ENCODE measurements around the gene SLC24A1. TPM values are rescaled to one million over a fixed set of nuclear protein-coding genes. Genes with fewer than 3 reads are reported as not detected.

SLC24A1 gene
- total and polyA plus RNA-seq, 2 experiments from 2014 or later = 4.9 to 7.2 TPM

DNA sequence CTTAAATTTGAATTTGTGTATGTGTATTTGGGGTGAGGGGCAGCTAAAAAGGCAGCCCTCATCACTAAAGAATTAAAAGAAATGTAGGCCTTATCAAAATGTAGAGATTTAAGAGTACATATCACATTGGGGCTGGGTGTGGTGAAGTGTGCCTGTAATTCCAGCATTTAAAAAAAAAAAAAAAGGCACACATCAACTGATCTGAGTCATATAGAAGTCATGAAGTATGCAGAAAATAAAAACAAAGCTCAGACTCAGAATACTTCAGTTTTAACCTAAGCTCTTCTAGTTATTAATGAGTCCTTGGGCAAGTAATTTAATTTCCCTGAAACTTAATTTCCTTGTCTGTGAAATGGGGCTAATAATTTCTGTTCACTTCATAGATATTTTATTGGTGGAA is 31.6 kb downstream of the SLC24A1 start:
- no peak overlapping the region for H3K4me3 ChIP-seq
- no peaks in the 10 kb centered on the region for H3K79me2 ChIP-seq (ENCODE audit: insufficient read depth)
- DNase-seq = peak; percentile 74
- no peaks in the 10 kb centered on the region for H3K9me3 ChIP-seq (ENCODE audit: low read depth)
- no peak overlapping the region for H3K9ac ChIP-seq
- H3K4me2 ChIP-seq (ENCODE audit: unreplicated experiment) = peak overlapping the region; percentile 63
- no peaks in the 10 kb centered on the region for H4K20me1 ChIP-seq (ENCODE audit: insufficient read depth)
- H3K9me2 ChIP-seq (ENCODE audit: insufficient read depth) = no peaks in the 10 kb centered on the region
- no peak overlapping the region for H2AFZ ChIP-seq
- H3F3A ChIP-seq (ENCODE audit: insufficient read depth) = peaks cover 28% of the 10 kb centered on the region
- in situ Hi-C loops (cut with MboI) = no loop called here
- peaks cover 30% of the 10 kb centered on the region for H3K4me1 ChIP-seq (ENCODE audit: insufficient read depth)
- peak overlapping the region; percentile 49 for H3K27ac ChIP-seq
- H3K36me3 ChIP-seq (ENCODE audit: low read depth) = no peaks in the 10 kb centered on the region
- H3K27me3 ChIP-seq (replicated peaks; ENCODE audit: insufficient read depth) = no peaks in the 10 kb centered on the region
- TF ChIP-seq EZH2phosphoT487 (IDR thresholded peaks at IDR 0.05; ENCODE audit: insufficient read depth, low read depth) (no peak), EZH2 (IDR thresholded peaks at IDR 0.05; ENCODE audit: insufficient read depth, poor library complexity, severe bottlenecking) (no peak)

- H2AFZ ChIP-seq = no peak overlapping the region
- peak; percentile 28 for DNase-seq
- no peaks in the 10 kb centered on the region for H3K27me3 ChIP-seq (replicated peaks; ENCODE audit: insufficient read depth)
- H3K36me3 ChIP-seq (ENCODE audit: low read depth) = no peaks in the 10 kb centered on the region
- H3K9ac ChIP-seq = no peak overlapping the region
- in situ Hi-C loops (cut with MboI) = no loop called here
- H3K4me2 ChIP-seq (ENCODE audit: unreplicated experiment) = peak overlapping the region; percentile 63
- peaks cover 30% of the 10 kb centered on the region for H3K4me1 ChIP-seq (ENCODE audit: insufficient read depth)
- peaks cover 28% of the 10 kb centered on the region for H3F3A ChIP-seq (ENCODE audit: insufficient read depth)
- TF ChIP-seq EZH2 (IDR thresholded peaks at IDR 0.05; ENCODE audit: insufficient read depth, poor library complexity, severe bottlenecking) (no peak), EZH2phosphoT487 (IDR thresholded peaks at IDR 0.05; ENCODE audit: insufficient read depth, low read depth) (no peak)
- no peaks in the 10 kb centered on the region for H4K20me1 ChIP-seq (ENCODE audit: insufficient read depth)
- WGBS, 2 experiments (ENCODE audit: low coverage in 1 of 2, low lambda C conversion rate in 2 of 2, missing lambda C conversion rate in 2 of 2) = 61 to 66% methylated on average over 5 of the region's 5 CpGs
- no peaks in the 10 kb centered on the region for H3K79me2 ChIP-seq (ENCODE audit: insufficient read depth)
- H3K27ac ChIP-seq = peak overlapping the region; percentile 49
- H3K9me2 ChIP-seq (ENCODE audit: insufficient read depth) = no peaks in the 10 kb centered on the region
- H3K4me3 ChIP-seq = no peak overlapping the region
- no peaks in the 10 kb centered on the region for H3K9me3 ChIP-seq (ENCODE audit: low read depth)
These were observed 32.2 kb downstream of the SLC24A1 start for GRCh38 chr15:65653801-65654521.

DNA sequence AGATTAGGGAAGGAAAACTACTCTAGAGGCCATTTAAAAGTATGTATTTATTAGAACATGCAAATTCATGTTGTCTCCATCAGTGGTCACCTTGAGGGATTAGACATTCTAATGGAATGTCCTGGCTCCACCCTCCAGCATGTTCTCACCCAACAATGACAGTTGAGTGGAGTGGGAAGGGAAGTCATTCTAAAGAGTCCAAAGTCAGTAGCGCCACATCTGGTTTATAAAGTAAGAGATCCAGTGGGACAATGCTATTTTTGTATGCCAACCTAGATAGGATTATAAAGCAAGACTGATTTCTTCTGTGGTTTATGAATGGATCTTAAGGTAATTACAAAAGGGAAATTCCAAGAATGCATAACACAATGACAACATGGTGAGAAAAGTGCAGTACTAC is 33.3 kb downstream of the SLC24A1 start:
- no peaks in the 10 kb centered on the region for H3K9me2 ChIP-seq (ENCODE audit: insufficient read depth)
- no peak overlapping the region for H3K9ac ChIP-seq
- no peaks in the 10 kb centered on the region for H3K36me3 ChIP-seq (ENCODE audit: low read depth)
- H3K79me2 ChIP-seq (ENCODE audit: insufficient read depth) = no peaks in the 10 kb centered on the region
- WGBS, 2 experiments (ENCODE audit: low coverage in 1 of 2, low lambda C conversion rate in 2 of 2, missing lambda C conversion rate in 2 of 2) = 88 to 100% methylated on average over 1 of the region's 1 CpG
- H3K9me3 ChIP-seq (ENCODE audit: low read depth) = no peaks in the 10 kb centered on the region
- TF ChIP-seq EZH2 (IDR thresholded peaks at IDR 0.05; ENCODE audit: insufficient read depth, poor library complexity, severe bottlenecking) (no peak), EZH2phosphoT487 (IDR thresholded peaks at IDR 0.05; ENCODE audit: insufficient read depth, low read depth) (no peak)
- no peak overlapping the region for H3K4me3 ChIP-seq
- H3K4me1 ChIP-seq (ENCODE audit: insufficient read depth) = peaks cover 30% of the 10 kb centered on the region
- peaks cover 33% of the 10 kb centered on the region for H3F3A ChIP-seq (ENCODE audit: insufficient read depth)
- DNase-seq = peak; percentile 53
- in situ Hi-C loops (cut with MboI) = no loop called here
- H3K27ac ChIP-seq = peak overlapping the region; percentile 15
- no peak overlapping the region for H2AFZ ChIP-seq
- peak overlapping the region; percentile 40 for H3K4me2 ChIP-seq (ENCODE audit: unreplicated experiment)
- no peaks in the 10 kb centered on the region for H3K27me3 ChIP-seq (replicated peaks; ENCODE audit: insufficient read depth)
- no peaks in the 10 kb centered on the region for H4K20me1 ChIP-seq (ENCODE audit: insufficient read depth)

DNA sequence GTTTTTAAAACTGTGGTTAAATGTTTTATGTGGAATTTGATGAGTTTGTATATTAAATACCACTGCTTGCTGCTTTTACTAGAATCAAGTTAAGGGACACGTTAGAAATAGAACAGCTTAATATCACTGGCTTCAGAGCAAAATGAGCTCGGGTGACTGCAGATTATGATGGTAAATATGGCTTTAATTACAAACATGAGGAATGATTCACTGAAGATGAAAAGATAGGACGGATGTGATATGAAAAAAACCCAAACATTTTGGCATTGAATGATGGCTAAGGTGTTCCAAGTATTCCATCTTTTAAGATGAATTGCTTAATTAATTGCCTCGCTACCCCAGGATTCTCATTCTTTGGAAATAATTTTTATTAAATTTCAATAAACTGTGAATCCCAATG is 33.7 kb downstream of the SLC24A1 start:
- H4K20me1 ChIP-seq (ENCODE audit: insufficient read depth) = no peaks in the 10 kb centered on the region
- H3K9me3 ChIP-seq (ENCODE audit: low read depth) = no peaks in the 10 kb centered on the region
- no peak overlapping the region for H3K9ac ChIP-seq
- H3K4me1 ChIP-seq (ENCODE audit: insufficient read depth) = peaks cover 30% of the 10 kb centered on the region
- H3F3A ChIP-seq (ENCODE audit: insufficient read depth) = peaks cover 35% of the 10 kb centered on the region
- peak overlapping the region; percentile 15 for H3K27ac ChIP-seq
- peak; percentile 30 for DNase-seq
- H3K36me3 ChIP-seq (ENCODE audit: low read depth) = no peaks in the 10 kb centered on the region
- peak overlapping the region; percentile 40 for H3K4me2 ChIP-seq (ENCODE audit: unreplicated experiment)
- H2AFZ ChIP-seq = no peak overlapping the region
- 30 to 31% methylated on average over 4 of the region's 4 CpGs for WGBS, 2 experiments (ENCODE audit: low coverage in 1 of 2, low lambda C conversion rate in 2 of 2, missing lambda C conversion rate in 2 of 2)
- no peak overlapping the region for H3K4me3 ChIP-seq
- TF ChIP-seq EZH2phosphoT487 (IDR thresholded peaks at IDR 0.05; ENCODE audit: insufficient read depth, low read depth) (no peak), EZH2 (IDR thresholded peaks at IDR 0.05; ENCODE audit: insufficient read depth, poor library complexity, severe bottlenecking) (no peak)
- in situ Hi-C loops (cut with MboI) = no loop called here
- H3K9me2 ChIP-seq (ENCODE audit: insufficient read depth) = no peaks in the 10 kb centered on the region
- H3K27me3 ChIP-seq (replicated peaks; ENCODE audit: insufficient read depth) = no peaks in the 10 kb centered on the region
- H3K79me2 ChIP-seq (ENCODE audit: insufficient read depth) = no peaks in the 10 kb centered on the region

All from GM23248 (cell line).